Spinal cord (tissue), 10 donors: ENCODE measurements around the gene CTNNA2. TPM values are rescaled to one million over a fixed set of nuclear protein-coding genes. Genes with fewer than 3 reads are reported as not detected.

Experiments
- DNase-seq, 6 donors: peaks; one replicate each; pipeline versions ENCODE4 v3.0.0 to v3.0.0-alpha.2; 2013 to 2015; ENCODE audit warnings: low spot score in 6 of 6, low read depth in 4 of 6
- H3K27ac ChIP-seq: one replicate; pipeline ENCODE4 v1.5.1; 2013; ENCODE audit warnings: low read depth, low read length, control low read depth
- H3K27me3 ChIP-seq: one replicate; pipeline ENCODE4 v1.6.1; 2013; ENCODE audit warnings: low read length; ENCODE audit not compliant: control insufficient read depth, insufficient read depth
- H3K36me3 ChIP-seq: one replicate; pipeline ENCODE4 v1.6.1; 2013; ENCODE audit warnings: low read length; ENCODE audit not compliant: control insufficient read depth, insufficient read depth
- H3K4me1 ChIP-seq: one replicate; pipeline ENCODE4 v1.6.1; 2013; ENCODE audit warnings: low read length; ENCODE audit not compliant: control insufficient read depth, insufficient read depth
- H3K4me3 ChIP-seq: one replicate; pipeline ENCODE4 v1.5.1; 2013; ENCODE audit warnings: low read depth, low read length, control low read depth
- H3K9me3 ChIP-seq: one replicate; pipeline ENCODE4 v1.6.1; 2013; ENCODE audit warnings: low read length; ENCODE audit not compliant: control insufficient read depth, insufficient read depth
- WGBS: methylation state at CpG from one replicate; pipeline ENCODE4 v1.1.5; 2013; ENCODE audit warnings: missing lambda C conversion rate; ENCODE audit not compliant: insufficient coverage; 5-methylcytosine and 5-hydroxymethylcytosine counted together
- polyA plus RNA-seq, 2 donors: library from polyadenylated mRNA; unstranded; fragments of 120-200 nt; gene quantifications; one replicate each; pipeline ENCODE4 v1.2.1, GENCODE V29; 2013; ENCODE audit not compliant: insufficient read length in 2 of 2
- small RNA-seq: library from RNA; depleted of rRNA; stranded (forward); fragments of <200 nt; gene quantifications from one replicate; pipeline ENCODE3, GENCODE V24; 2014; ENCODE audit warnings: low replicate concordance
- total RNA-seq, 2 donors: library from RNA; depleted of rRNA in 1 of 2; stranded (reverse); fragments of 120-200 nt in 1 of 2; fragments of >200 nt in 1 of 2; gene quantifications; one replicate each; pipeline versions ENCODE4 v1.2.3 to v1.2.4, GENCODE V29; 2013 to 2014
- donor health status: healthy.

Gene CTNNA2
- total and polyA plus RNA-seq, 4 donors, result 42.4 to 117 (median 84.7) TPM

GRCh38 chr2:80655265-80655664 lies 1142.4 kb downstream of the CTNNA2 start:
- Histone ChIP-seq H3K4me3 (no peak overlapping the region), H3K27ac (no peak overlapping the region), H3K27me3 (no peaks in the 10 kb centered on the region), H3K36me3 (no peaks in the 10 kb centered on the region), H3K4me1 (no peaks in the 10 kb centered on the region), H3K9me3 (no peaks in the 10 kb centered on the region)
- DNase-seq, result no peak
- no CpG with 5 or more reads among the region's 1 CpG for WGBS

GRCh38 chr2:80670763-80671162 lies 1157.9 kb downstream of the CTNNA2 start:
- Histone ChIP-seq H3K9me3 (no peaks in the 10 kb centered on the region), H3K27me3 (no peaks in the 10 kb centered on the region), H3K4me3 (no peak overlapping the region), H3K4me1 (no peaks in the 10 kb centered on the region), H3K36me3 (no peaks in the 10 kb centered on the region), H3K27ac (no peak overlapping the region)
- peak in 2 of 6 donors; percentile 18 to 23 for DNase-seq
- whole genome bisulfite sequencing, result no CpG with 5 or more reads among the region's 4 CpGs

- no peaks in the 10 kb centered on the region for H3K4me1 ChIP-seq
- H3K27me3 ChIP-seq, result no peaks in the 10 kb centered on the region
- no peak overlapping the region for H3K4me3 ChIP-seq
- DNase-seq, result no peak
- H3K27ac ChIP-seq, result no peak overlapping the region
- H3K9me3 ChIP-seq, result no peaks in the 10 kb centered on the region
- H3K36me3 ChIP-seq, result no peaks in the 10 kb centered on the region
Measured at GRCh38 chr2:80687524-80687923, 1174.7 kb downstream of the CTNNA2 start.

GRCh38 chr2:80689106-80689505 lies 1176.3 kb downstream of the CTNNA2 start:
- no peak for DNase-seq
- no peaks in the 10 kb centered on the region for H3K36me3 ChIP-seq

More at GRCh38 chr2:80689106-80689505, 1176.3 kb downstream of the CTNNA2 start:
- H3K4me3 ChIP-seq, result no peak overlapping the region
- H3K27me3 ChIP-seq, result no peaks in the 10 kb centered on the region
- H3K27ac ChIP-seq, result no peak overlapping the region
- H3K4me1 ChIP-seq, result no peaks in the 10 kb centered on the region
- no CpG with 5 or more reads among the region's 1 CpG for WGBS
- no peaks in the 10 kb centered on the region for H3K9me3 ChIP-seq

Small RNA genes within 50 kb of the gene (small RNA-seq; reads per million reads assigned to genes)
- gene MIR4264, result not detected
- not detected for gene MIR8080
- not detected for gene RNU6-561P
